Stomach (tissue), 9 donors: ENCODE data around the gene CNBP. TPM values are rescaled to one million over a fixed set of nuclear protein-coding genes. Genes with fewer than 3 reads are reported as not detected.

ENCODE experiments used
- DNase-seq, 2 donors: peaks; one replicate each; pipeline versions ENCODE4 v3.0.0 to v3.0.0-alpha.2; 2013 to 2019
- H3K27ac ChIP-seq, 5 donors: fragments of 200-600 bp in 4 of 5; sonication (generic) in 4 of 5; one replicate each; pipeline ENCODE4 v1.5.1; 2013 to 2019; ENCODE audit warnings: mild to moderate bottlenecking in 1 of 5, moderate library complexity in 1 of 5
- H3K27me3 ChIP-seq, 3 donors: fragments of 200-600 bp; sonication (generic); one replicate each; pipeline ENCODE4 v1.5.1; 2017 to 2019; ENCODE audit warnings: mixed run types in 1 of 3
- H3K36me3 ChIP-seq, 4 donors: fragments of 200-600 bp; sonication (generic); 1 replicate in 3 of 4; 2 replicates in 1 of 4; pipeline ENCODE4 v1.5.1; 2016 to 2019
- H3K4me1 ChIP-seq, 4 donors: fragments of 200-600 bp; sonication (generic); one replicate each; pipeline ENCODE4 v1.5.1; 2016 to 2019
- H3K4me3 ChIP-seq, 4 donors: fragments of 200-600 bp; sonication (generic) in 3 of 4; one replicate each; pipeline ENCODE4 v1.5.1; 2016 to 2019; ENCODE audit warnings: mild to moderate bottlenecking in 1 of 4
- H3K9me3 ChIP-seq, 4 donors: fragments of 200-600 bp; sonication (generic); one replicate each; pipeline ENCODE4 v1.5.1; 2016 to 2019
- CTCF ChIP-seq, 7 experiments: fragments of 450-650 bp in 4 of 7; fragments of 200-600 bp in 3 of 7; sonication (generic) in 3 of 7; IDR thresholded peaks; one replicate each; pipeline ENCODE4 v1.5.1; 2016 to 2019; ENCODE audit warnings: antibody characterized with exemption in 7 of 7, control low read depth in 2 of 7, mild to moderate bottlenecking in 1 of 7
- EP300 ChIP-seq: sonication (generic); formaldehyde crosslinking; IDR thresholded peaks from one replicate; pipeline ENCODE4 v1.6.1; 2017; ENCODE audit warnings: antibody characterized with exemption
- POLR2A ChIP-seq, 4 donors: fragments of 450-650 bp; IDR thresholded peaks; one replicate each; pipeline ENCODE4 v1.6.1; 2016; ENCODE audit warnings: antibody characterized with exemption in 4 of 4, control low read depth in 2 of 4, mild to moderate bottlenecking in 1 of 4, moderate library complexity in 1 of 4
- POLR2AphosphoS5 ChIP-seq, 3 donors: sonication (generic); formaldehyde crosslinking; IDR thresholded peaks; one replicate each; pipeline ENCODE4 v1.6.1; 2016; ENCODE audit warnings: antibody characterized with exemption in 3 of 3
- WGBS, 5 donors: extraction: QIAGEN DNeasy Blood & Tissue Kit in 3 of 5; methylation state at CpG; one replicate each; pipeline versions ENCODE4 v1.1.5 to v1.1.7; 2013 to 2018; 5-methylcytosine and 5-hydroxymethylcytosine counted together
- intact Hi-C: fragments of 100-400 bp; cut with DNase I; formaldehyde crosslinking; loops from one replicate; pipeline ENCODE4 v1.15.1; 2023; ENCODE audit warnings: low total_unique reads
- polyA plus RNA-seq, 3 donors: library from polyadenylated mRNA; stranded (reverse); fragments of 200-250 nt; gene quantifications; one replicate each; pipeline ENCODE4 v1.2.3, GENCODE V29; 2013
- total RNA-seq, 5 donors: library from RNA; depleted of rRNA; stranded (reverse); fragments of >200 nt; gene quantifications; one replicate each; pipeline versions ENCODE4 v1.1.0 to v1.2.3, GENCODE V29; 2014 to 2016
- donor health status: healthy with polysubstance abuse.
- donor health status: Bipolar disorder and iron deficiency.
- donor health status: healthy.

Gene CNBP
- total and polyA plus RNA-seq, 8 donors = 185 to 537 (median 319) TPM

GRCh38 chr3:129128357-129129155, 55.1 kb downstream of the CNBP start:
- WGBS, 5 donors = 91 to 96% (median 95%) methylated on average over 16 of the region's 16 CpGs
- intact Hi-C loops = no loop called here
- no peak for TF ChIP-seq POLR2AphosphoS5 (IDR thresholded peaks at IDR 0.05)
- no peak for TF ChIP-seq POLR2A (IDR thresholded peaks at IDR 0.05)
- no peak for TF ChIP-seq EP300
- no peak for TF ChIP-seq CTCF (IDR thresholded peaks at IDR 0.05)
- Histone ChIP-seq H3K27ac (no peak overlapping the region), H3K4me3 (no peak overlapping the region), H3K36me3 (peaks cover 43 to 76% (median 69%) of the 10 kb centered on the region in 4 donors), H3K4me1 (peaks cover 2 to 13% (median 7%) of the 10 kb centered on the region in 4 donors), H3K9me3 (no peaks in the 10 kb centered on the region), H3K27me3 (no peaks in the 10 kb centered on the region)
- no peak for DNase-seq

DNA sequence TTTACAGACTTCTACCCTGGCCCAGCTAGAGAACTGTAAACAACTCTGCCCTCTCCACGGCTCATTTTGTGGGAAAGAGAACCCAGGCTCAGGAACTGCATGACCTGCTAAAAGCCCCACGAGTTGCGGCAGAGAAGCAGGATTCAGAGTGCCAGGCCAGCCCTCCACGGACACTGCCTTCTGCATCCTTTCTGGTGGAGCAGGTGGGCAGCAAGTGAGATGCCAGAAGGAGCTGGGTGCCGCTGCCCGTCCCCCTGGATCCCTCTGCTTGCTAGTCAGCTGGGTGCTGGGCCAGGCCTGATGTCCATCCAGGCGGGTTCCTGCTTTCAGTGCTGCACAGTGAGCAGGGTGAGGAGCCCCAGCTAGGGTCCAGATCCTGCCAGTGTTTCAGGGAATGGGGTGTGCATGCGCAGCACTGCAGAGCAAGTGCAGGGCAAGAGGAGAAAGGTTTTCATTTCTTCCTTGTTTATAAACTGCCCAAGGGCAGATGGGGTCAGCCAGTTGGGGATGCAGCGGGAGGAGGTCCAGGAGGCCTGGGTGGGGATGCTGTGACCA, 56.9 kb downstream of the CNBP start:
- no peaks in the 10 kb centered on the region for H3K27me3 ChIP-seq
- no peak for TF ChIP-seq EP300
- TF ChIP-seq CTCF (IDR thresholded peaks at IDR 0.05) = no peak
- TF ChIP-seq POLR2AphosphoS5 (IDR thresholded peaks at IDR 0.05) = no peak
- TF ChIP-seq POLR2A (IDR thresholded peaks at IDR 0.05) = no peak
- H3K27ac ChIP-seq = peak overlapping the region in 2 of 5 donors; percentile 16 to 30
- WGBS, 5 donors = 64 to 82% (median 75%) methylated on average over 7 to 9 of the region's 9 CpGs
- peaks cover 26 to 59% (median 51%) of the 10 kb centered on the region in 4 donors for H3K36me3 ChIP-seq
- no peaks in the 10 kb centered on the region for H3K9me3 ChIP-seq
- peaks cover 14 to 30% (median 24%) of the 10 kb centered on the region in 4 donors for H3K4me1 ChIP-seq
- no peak overlapping the region for H3K4me3 ChIP-seq
- DNase-seq = no peak
- intact Hi-C loops = no loop called here

- TF ChIP-seq POLR2AphosphoS5 (IDR thresholded peaks at IDR 0.05) = no peak
- Histone ChIP-seq H3K27ac (peak overlapping the region; percentile 39 to 97 (median 96)), H3K27me3 (no peaks in the 10 kb centered on the region), H3K9me3 (no peaks in the 10 kb centered on the region), H3K36me3 (peaks cover 4 to 25% (median 19%) of the 10 kb centered on the region in 4 donors), H3K4me3 (no peak overlapping the region), H3K4me1 (peaks cover 33 to 49% (median 46%) of the 10 kb centered on the region in 4 donors)
- intact Hi-C loops = no loop called here
- peak in 1 of 2 donors; percentile 47 for DNase-seq
- 44 to 57% (median 50%) methylated on average over 5 of the region's 5 CpGs for WGBS, 5 donors
Measured at GRCh38 chr3:129123314-129124060, 60.2 kb downstream of the CNBP start.

GRCh38 chr3:129122412-129123011, 61.2 kb downstream of the CNBP start:
- Histone ChIP-seq H3K27ac (peak overlapping the region; percentile 96 to 97 (median 96)), H3K4me1 (peaks cover 34 to 57% (median 54%) of the 10 kb centered on the region in 4 donors), H3K36me3 (peaks cover 4 to 19% (median 16%) of the 10 kb centered on the region in 4 donors), H3K9me3 (no peaks in the 10 kb centered on the region), H3K4me3 (peak overlapping the region; percentile 76 to 88 (median 84)), H3K27me3 (no peaks in the 10 kb centered on the region)
- DNase-seq = peak; percentile 31 to 68
- TF ChIP-seq EP300 = no peak
- TF ChIP-seq POLR2A (IDR thresholded peaks at IDR 0.05) = no peak
- TF ChIP-seq CTCF (IDR thresholded peaks at IDR 0.05) = no peak
- no peak for TF ChIP-seq POLR2AphosphoS5 (IDR thresholded peaks at IDR 0.05)
- whole genome bisulfite sequencing, 5 donors = 47 to 55% (median 49%) methylated on average over 6 to 18 of the region's 18 CpGs
- intact Hi-C loops = no loop called here
